ENCODE data around the gene MACO1. TPM values are rescaled to one million over a fixed set of nuclear protein-coding genes. Genes with fewer than 3 reads are reported as not detected.

The MACO1 gene
- total RNA-seq, 1 experiment from 2014 or later = 16.3 TPM

DNA sequence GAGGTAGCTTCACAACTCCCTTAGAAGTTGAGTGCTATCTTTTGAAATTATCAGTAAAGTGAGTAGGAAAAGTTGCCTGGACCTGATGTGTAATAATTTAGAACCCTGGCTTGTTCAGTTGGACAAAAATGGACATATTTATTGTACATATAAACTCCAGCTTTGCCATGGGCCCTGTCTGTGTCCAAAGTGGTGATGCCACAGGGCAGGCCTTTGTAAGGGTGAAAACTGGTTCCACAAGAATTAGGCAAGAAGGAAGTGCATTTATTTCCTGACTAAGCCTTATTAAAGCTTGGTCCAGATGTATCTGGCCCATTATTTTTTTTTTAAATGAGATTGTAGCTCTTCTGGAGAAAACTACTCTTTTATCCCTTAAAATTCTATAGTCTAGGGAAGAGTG is 47.9 kb downstream of the MACO1 start:
- Mint-ChIP-seq H3K9me3 (no peaks in the 10 kb centered on the region), H3K4me1 (peaks cover 3 to 7% of the 10 kb centered on the region in 2 experiments)
- H4K5ac ChIP-seq (ENCODE audit: insufficient read length, low read depth, low read length) = no peak overlapping the region

More for the DNA sequence above, 47.9 kb downstream of the MACO1 start:
- H2BK5ac ChIP-seq (ENCODE audit: insufficient read length, low read length) = no peak overlapping the region
- H3K56ac ChIP-seq (ENCODE audit: insufficient read length, low read depth, low read length) = no peak overlapping the region
- no peak overlapping the region for H3K4me3 Mint-ChIP-seq
- H3K4me1 ChIP-seq (ENCODE audit: insufficient read depth, low read length) = no peaks in the 10 kb centered on the region
- H4K8ac ChIP-seq (replicated peaks; ENCODE audit: insufficient read length, low read depth, low read length) = no peak overlapping the region
- TF ChIP-seq, protein P1, sequence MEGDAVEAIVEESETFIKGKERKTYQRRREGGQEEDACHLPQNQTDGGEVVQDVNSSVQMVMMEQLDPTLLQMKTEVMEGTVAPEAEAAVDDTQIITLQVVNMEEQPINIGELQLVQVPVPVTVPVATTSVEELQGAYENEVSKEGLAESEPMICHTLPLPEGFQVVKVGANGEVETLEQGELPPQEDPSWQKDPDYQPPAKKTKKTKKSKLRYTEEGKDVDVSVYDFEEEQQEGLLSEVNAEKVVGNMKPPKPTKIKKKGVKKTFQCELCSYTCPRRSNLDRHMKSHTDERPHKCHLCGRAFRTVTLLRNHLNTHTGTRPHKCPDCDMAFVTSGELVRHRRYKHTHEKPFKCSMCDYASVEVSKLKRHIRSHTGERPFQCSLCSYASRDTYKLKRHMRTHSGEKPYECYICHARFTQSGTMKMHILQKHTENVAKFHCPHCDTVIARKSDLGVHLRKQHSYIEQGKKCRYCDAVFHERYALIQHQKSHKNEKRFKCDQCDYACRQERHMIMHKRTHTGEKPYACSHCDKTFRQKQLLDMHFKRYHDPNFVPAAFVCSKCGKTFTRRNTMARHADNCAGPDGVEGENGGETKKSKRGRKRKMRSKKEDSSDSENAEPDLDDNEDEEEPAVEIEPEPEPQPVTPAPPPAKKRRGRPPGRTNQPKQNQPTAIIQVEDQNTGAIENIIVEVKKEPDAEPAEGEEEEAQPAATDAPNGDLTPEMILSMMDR (conservative IDR thresholded peaks at IDR 0.05) = no peak
- H3K79me1 ChIP-seq (ENCODE audit: insufficient read depth, low read depth, low read length, poor library complexity, severe bottlenecking) = no peaks in the 10 kb centered on the region
- no peak overlapping the region for H3K4ac ChIP-seq (ENCODE audit: low read depth, low read length)
- no peak overlapping the region for H2BK15ac ChIP-seq (ENCODE audit: low read depth, low read length)
- H3K18ac ChIP-seq (ENCODE audit: insufficient read length, low read depth, low read length) = no peak overlapping the region
- H3K27me3 Mint-ChIP-seq (ENCODE audit: low read depth) = no peaks in the 10 kb centered on the region
- H3K23me2 ChIP-seq (ENCODE audit: insufficient read length, low read depth, low read length, poor library complexity, severe bottlenecking) = no peaks in the 10 kb centered on the region
- H3K79me2 ChIP-seq (ENCODE audit: insufficient read depth, low read length) = no peaks in the 10 kb centered on the region
- H3K27ac ChIP-seq (ENCODE audit: insufficient read length, low read depth, low read length) = no peak overlapping the region
- no peak overlapping the region for H3K9ac ChIP-seq (ENCODE audit: extremely low read depth, insufficient read length, low read length)
- no peak overlapping the region for H2BK120ac ChIP-seq (ENCODE audit: low read depth, low read length, poor library complexity, severe bottlenecking)
- DNase-seq = no peak
- H4K20me1 ChIP-seq (ENCODE audit: control insufficient read depth, insufficient read depth, insufficient read length) = no peaks in the 10 kb centered on the region
- H3K36me3 Mint-ChIP-seq (ENCODE audit: insufficient read depth in 1 of 3, low read depth in 3 of 3) = peaks cover 0 to 3% (median 0%) of the 10 kb centered on the region in 3 experiments; a peak in 1 of 7 replicates
- H4K91ac ChIP-seq (ENCODE audit: insufficient read length, low read depth, low read length) = no peak overlapping the region
- no peaks in the 10 kb centered on the region for H3K27me3 ChIP-seq (ENCODE audit: insufficient read depth, low read length)
- no peak overlapping the region for H3T11ph ChIP-seq (ENCODE audit: low read length)
- H3K27ac Mint-ChIP-seq = no peak overlapping the region
- H3K23ac ChIP-seq (ENCODE audit: insufficient read length, low read depth, low read length) = no peak overlapping the region
- H2AK5ac ChIP-seq (ENCODE audit: insufficient read length, low read length) = no peak overlapping the region
- no peak overlapping the region for H2AFZ ChIP-seq (ENCODE audit: low read length)
- H2BK20ac ChIP-seq (ENCODE audit: low read depth, low read length, poor library complexity, severe bottlenecking) = no peak overlapping the region
- no peak overlapping the region for H2BK12ac ChIP-seq (ENCODE audit: insufficient read length, low read depth, low read length)
- H3K14ac ChIP-seq (ENCODE audit: insufficient read depth, low read length) = no peak overlapping the region
- no peaks in the 10 kb centered on the region for H3K9me3 ChIP-seq (ENCODE audit: control insufficient read depth, low read depth, low read length)
- no peak overlapping the region for H3K4me2 ChIP-seq (ENCODE audit: insufficient read depth, insufficient read length, low read length)
